Measurements from ENCODE around the gene FOXL1. TPM values are rescaled to one million over a fixed set of nuclear protein-coding genes. Genes with fewer than 3 reads are reported as not detected.

Gene FOXL1
- total and polyA plus RNA-seq, 12 donors, result 0.18 to 2.1 (median 0.69) TPM

- 85 to 90% (median 87%) methylated on average over 22 to 23 of the region's 23 CpGs for WGBS, 4 donors
- Histone ChIP-seq H3K9me3 (replicated peaks in 1 of 3) (no peaks in the 10 kb centered on the region), H3K4me3 (peak overlapping the region in 1 of 4 donors; percentile 29), H3K4me1 (replicated peaks in 1 of 2) (no peaks in the 10 kb centered on the region), H3K27ac (peak overlapping the region in 1 of 5 donors; percentile 49), H3K36me3 (replicated peaks in 1 of 2) (no peaks in the 10 kb centered on the region), H3K27me3 (no peaks in the 10 kb centered on the region)
- intact Hi-C loops (cut with DNase I), result no loop called here
- no peak for TF ChIP-seq CTCF (IDR thresholded peaks at IDR 0.05)
- no peak for DNase-seq
These were observed 41.0 kb downstream of the FOXL1 start for GRCh38 chr16:86619239-86619794.

- H3K4me3 ChIP-seq, result no peak overlapping the region
- H3K27ac ChIP-seq, result no peak overlapping the region
- intact Hi-C loops (cut with DNase I), result no loop called here
- TF ChIP-seq CTCF (IDR thresholded peaks at IDR 0.05) (no peak), POLR2A (IDR thresholded peaks at IDR 0.05) (no peak)
- no peaks in the 10 kb centered on the region for H3K4me1 ChIP-seq (replicated peaks in 1 of 2)
- WGBS, 4 donors, result 50 to 72% (median 60%) methylated on average over 1 of the region's 1 CpG
- H3K36me3 ChIP-seq (replicated peaks in 1 of 2), result no peaks in the 10 kb centered on the region
- H3K27me3 ChIP-seq, result no peaks in the 10 kb centered on the region
- DNase-seq, result no peak
- H3K9me3 ChIP-seq (replicated peaks in 1 of 3), result no peaks in the 10 kb centered on the region
These were observed 41.8 kb downstream of the FOXL1 start for GRCh38 chr16:86620184-86620583.

- TF ChIP-seq CTCF (IDR thresholded peaks at IDR 0.05) (no peak), POLR2A (IDR thresholded peaks at IDR 0.05) (no peak)
- H3K27me3 ChIP-seq, result no peaks in the 10 kb centered on the region
- H3K27ac ChIP-seq, result no peak overlapping the region
- no peak for DNase-seq
- intact Hi-C loops (cut with DNase I), result no loop called here
- 75 to 89% (median 85%) methylated on average over 8 to 10 of the region's 10 CpGs for WGBS, 4 donors
- H3K4me3 ChIP-seq, result no peak overlapping the region
- H3K36me3 ChIP-seq (replicated peaks in 1 of 2), result no peaks in the 10 kb centered on the region
- no peaks in the 10 kb centered on the region for H3K4me1 ChIP-seq (replicated peaks in 1 of 2)
- no peaks in the 10 kb centered on the region for H3K9me3 ChIP-seq (replicated peaks in 1 of 3)
These were observed 43.6 kb downstream of the FOXL1 start for GRCh38 chr16:86621966-86622365.

- Histone ChIP-seq H3K27ac (no peak overlapping the region), H3K4me1 (replicated peaks in 1 of 2) (no peaks in the 10 kb centered on the region), H3K9me3 (replicated peaks in 1 of 3) (no peaks in the 10 kb centered on the region), H3K27me3 (no peaks in the 10 kb centered on the region), H3K4me3 (no peak overlapping the region), H3K36me3 (replicated peaks in 1 of 2) (no peaks in the 10 kb centered on the region)
- 88 to 91% (median 90%) methylated on average over 16 of the region's 16 CpGs for WGBS, 4 donors
- no peak for DNase-seq
- intact Hi-C loops (cut with DNase I), result no loop called here
- no peak for TF ChIP-seq POLR2A (IDR thresholded peaks at IDR 0.05)
- TF ChIP-seq CTCF (IDR thresholded peaks at IDR 0.05), result no peak
These were observed 44.6 kb downstream of the FOXL1 start for GRCh38 chr16:86622700-86623615.
